Lower leg skin (tissue), 3 donors: ENCODE data around the gene IYD.

ENCODE experiments used
- CTCF ChIP-seq, 3 donors: fragments of 450-650 bp; IDR thresholded peaks; one replicate each; pipeline ENCODE4 v1.5.1; 2016; ENCODE audit warnings: antibody characterized with exemption in 3 of 3, mild to moderate bottlenecking in 3 of 3, moderate library complexity in 2 of 3
- POLR2A ChIP-seq, 2 donors: fragments of 450-650 bp; IDR thresholded peaks; one replicate each; pipeline ENCODE4 v1.6.1; 2016 to 2017; ENCODE audit warnings: antibody characterized with exemption in 2 of 2, mild to moderate bottlenecking in 1 of 2, moderate library complexity in 1 of 2

- no peak for TF ChIP-seq CTCF (IDR thresholded peaks at IDR 0.05)
- no peak for TF ChIP-seq POLR2A (IDR thresholded peaks at IDR 0.05)
Measured at GRCh38 chr6:150354754-150355571, 13.8 kb upstream of the IYD start.
